Right ventricle myocardium superior (tissue), 1 donor: ENCODE measurements around the gene FNDC7. TPM values are rescaled to one million over a fixed set of nuclear protein-coding genes. Genes with fewer than 3 reads are reported as not detected.
"Not testable (repeated sequence)": the region's sequence is repeated elsewhere in the genome, so short reads cannot be mapped to it uniquely, and the experiment has no call there.

Experiments used
- ATAC-seq: fragments of 200-7000 bp; cut with Tn5 transposase; one replicate; pipeline ENCODE4 v1.9.1; 2020; ENCODE audit warnings: mild to moderate bottlenecking; ENCODE audit not compliant: poor library complexity
- DNase-seq: peaks from one replicate; pipeline ENCODE4 v3.0.0-alpha.2; 2020
- intact Hi-C: fragments of 100-400 bp; cut with DNase I; formaldehyde crosslinking; loops from one replicate; pipeline ENCODE4 v1.11.2; 2022
- total RNA-seq: library from RNA; stranded (reverse); fragmentation: NEBNext Ultra II Directional; extraction: Animal tissue kit (Norgen Biotek cat#: 25700); gene quantifications from one replicate; pipeline ENCODE4 v1.2.1, GENCODE V29; 2021
- donor health status: DM: no; HTN: yes; CAD: no; lungs with severe emphysema.

FNDC7 gene
- total RNA-seq, 1 donor from 2014 or later = not detected

- no peak for DNase-seq
- intact Hi-C loops = no loop called here
- no peak for ATAC-seq
Measured at GRCh38 chr1:108780937-108781574, 68.3 kb downstream of the FNDC7 start.

GRCh38 chr1:108781575-108781944, 68.9 kb downstream of the FNDC7 start:
- DNase-seq, ATAC-seq, intact Hi-C loops: not testable (repeated sequence)

GRCh38 chr1:108785264-108785663, 72.6 kb downstream of the FNDC7 start:
- DNase-seq (no peak), ATAC-seq (no peak)
- intact Hi-C loops = no loop called here

- intact Hi-C loops = no loop called here
- ATAC-seq = no peak
- no peak for DNase-seq
Measured at GRCh38 chr1:108785880-108786279, 73.2 kb downstream of the FNDC7 start.

GRCh38 chr1:108791790-108792189, 79.1 kb downstream of the FNDC7 start:
- intact Hi-C loops = no loop called here
- no peak for ATAC-seq

More at GRCh38 chr1:108791790-108792189, 79.1 kb downstream of the FNDC7 start:
- no peak for DNase-seq

Other genes with a start within 250 kb of the FNDC7 start
- 5.1 TPM for gene EEIG2, start 152.8 kb upstream of the FNDC7 start, total RNA-seq
- gene HENMT1, start 51.8 kb upstream of the FNDC7 start, total RNA-seq = 1.0 TPM
- gene PRPF38B, start 20.6 kb upstream of the FNDC7 start, total RNA-seq = 16.9 TPM
- 23.0 TPM for gene STXBP3, start 33.8 kb downstream of the FNDC7 start, total RNA-seq
- not detected for gene AKNAD1, start 144.2 kb downstream of the FNDC7 start, total RNA-seq
- gene GPSM2, start 164.1 kb downstream of the FNDC7 start, total RNA-seq = 7.0 TPM